HG03460 (cell line): Measurements from ENCODE around the gene UBE2O.

Source experiments
- ATAC-seq: cut with Tn5 transposase; IDR thresholded peaks from one replicate; pipeline ENCODE4 v1.9.1; 2021; ENCODE audit not compliant: unreplicated experiment

The UBE2O gene

GRCh38 chr17:76487451-76488192, 34.7 kb upstream of the UBE2O start:
- ATAC-seq = no peak

GRCh38 chr17:76485569-76485968, 32.6 kb upstream of the UBE2O start:
- no peak for ATAC-seq

- no peak for ATAC-seq
Measured at GRCh38 chr17:76484228-76484725, 31.3 kb upstream of the UBE2O start.

GRCh38 chr17:76481071-76481655, 28.2 kb upstream of the UBE2O start:
- peak; percentile 58 for ATAC-seq

- peak; percentile 2 for ATAC-seq
Measured at GRCh38 chr17:76480632-76481031, 27.7 kb upstream of the UBE2O start.

- no peak for ATAC-seq
Measured at GRCh38 chr17:76479515-76480060, 26.6 kb upstream of the UBE2O start.

GRCh38 chr17:76478730-76479514, 26.0 kb upstream of the UBE2O start:
- no peak for ATAC-seq

- ATAC-seq = no peak
Measured at GRCh38 chr17:76478097-76478496, 25.1 kb upstream of the UBE2O start.

- no peak for ATAC-seq
Measured at GRCh38 chr17:76477576-76477975, 24.6 kb upstream of the UBE2O start.

GRCh38 chr17:76476736-76477135, 23.8 kb upstream of the UBE2O start:
- ATAC-seq = no peak

GRCh38 chr17:76475302-76475701, 22.4 kb upstream of the UBE2O start:
- ATAC-seq = no peak

- ATAC-seq = no peak
Measured at GRCh38 chr17:76474894-76475293, 21.9 kb upstream of the UBE2O start.

GRCh38 chr17:76474238-76474637, 21.3 kb upstream of the UBE2O start:
- no peak for ATAC-seq

- no peak for ATAC-seq
Measured at GRCh38 chr17:76473541-76473985, 20.6 kb upstream of the UBE2O start.

- ATAC-seq = no peak
Measured at GRCh38 chr17:76472726-76473125, 19.8 kb upstream of the UBE2O start.

GRCh38 chr17:76472258-76472645, 19.3 kb upstream of the UBE2O start:
- ATAC-seq = no peak

GRCh38 chr17:76471498-76472257, 18.7 kb upstream of the UBE2O start:
- no peak for ATAC-seq

GRCh38 chr17:76469991-76470739, 17.2 kb upstream of the UBE2O start:
- ATAC-seq = no peak

- no peak for ATAC-seq
Measured at GRCh38 chr17:76469076-76469990, 16.4 kb upstream of the UBE2O start.
